WTC11 (cell line): ENCODE measurements around the gene PIK3C2G. TPM values are rescaled to one million over a fixed set of nuclear protein-coding genes. Genes with fewer than 3 reads are reported as not detected.

Source experiments
- ATAC-seq: fragments of 200-7000 bp; cut with Tn5 transposase; 2 replicates; pipeline ENCODE4 v1.10.0; 2021; ENCODE audit warnings: mild to moderate bottlenecking, moderate library complexity
- CTCF ChIA-PET: fragments of 300-600 bp; sonication (Branson Sonifier 250); formaldehyde crosslinking; loops from one replicate; lab custom pipeline; 2021; ENCODE audit warnings: antibody characterized with exemption; lab: Charles Lee
- POLR2A ChIA-PET: fragments of 350-600 bp; sonication (Branson Sonifier 250); formaldehyde crosslinking; loops from one replicate; lab custom pipeline; 2021; ENCODE audit warnings: antibody characterized with exemption; lab: Charles Lee
- DNase-seq: peaks from one replicate; pipeline ENCODE4 v3.0.0; 2021; ENCODE audit warnings: low spot score
- H3K27ac Mint-ChIP-seq: 2 replicates; pipeline ENCODE4 v1.8.0; 2021; ENCODE audit warnings: mixed read lengths
- H3K27me3 Mint-ChIP-seq: 2 replicates; pipeline ENCODE4 v1.8.0; 2021; ENCODE audit warnings: low read depth, mild to moderate bottlenecking, moderate library complexity, mixed read lengths
- H3K36me3 Mint-ChIP-seq: 2 replicates; pipeline ENCODE4 v1.8.0; 2021; ENCODE audit warnings: mixed read lengths
- H3K4me1 Mint-ChIP-seq: 2 replicates; pipeline ENCODE4 v1.8.0; 2022; ENCODE audit warnings: mixed read lengths
- H3K4me3 Mint-ChIP-seq: 2 replicates; pipeline ENCODE4 v1.8.0; 2021; ENCODE audit warnings: mild to moderate bottlenecking, moderate library complexity, mixed read lengths
- H3K9me3 Mint-ChIP-seq: 2 replicates; pipeline ENCODE4 v1.8.0; 2021; ENCODE audit warnings: mixed read lengths
- ATF2 ChIP-seq: sonication (generic); formaldehyde crosslinking; IDR thresholded peaks from 2 replicates; pipeline ENCODE4 v1.8.1; 2022; ENCODE audit warnings: low read depth, missing genetic modification reagents, borderline replicate concordance
- ESRRA ChIP-seq: sonication (generic); formaldehyde crosslinking; IDR thresholded peaks from 2 replicates; pipeline ENCODE4 v1.8.1; 2022; ENCODE audit warnings: mild to moderate bottlenecking, missing genetic modification reagents, borderline replicate concordance
- NFATC4 ChIP-seq: fragments of 250-450 bp; sonication (Bioruptor Pico); IDR thresholded peaks from 2 replicates; pipeline ENCODE4 v1.9.0; 2021; ENCODE audit warnings: mild to moderate bottlenecking
- NFE2L1 ChIP-seq: sonication (generic); formaldehyde crosslinking; IDR thresholded peaks from 2 replicates; pipeline ENCODE4 v1.8.1; 2023; ENCODE audit warnings: missing genetic modification reagents
- NR1H2 ChIP-seq: sonication (generic); formaldehyde crosslinking; IDR thresholded peaks from 2 replicates; pipeline ENCODE4 v1.9.0; 2021; ENCODE audit warnings: mild to moderate bottlenecking, moderate library complexity, missing genetic modification reagents
- USF1 ChIP-seq: sonication (generic); formaldehyde crosslinking; IDR thresholded peaks from 2 replicates; pipeline ENCODE4 v1.8.0; 2022; ENCODE audit warnings: mild to moderate bottlenecking, missing genetic modification reagents
- ZNF232 ChIP-seq: sonication (generic); formaldehyde crosslinking; IDR thresholded peaks from 2 replicates; pipeline ENCODE4 v1.8.0; 2022; ENCODE audit warnings: mild to moderate bottlenecking, missing genetic modification reagents
- ZNF281 ChIP-seq: sonication (generic); formaldehyde crosslinking; IDR thresholded peaks from 2 replicates; pipeline ENCODE4 v1.8.0; 2023; ENCODE audit warnings: mild to moderate bottlenecking, missing genetic modification reagents
- ZNF317 ChIP-seq: sonication (generic); formaldehyde crosslinking; IDR thresholded peaks from 2 replicates; pipeline ENCODE4 v1.8.1; 2023; ENCODE audit warnings: low read depth, mild to moderate bottlenecking, moderate library complexity, missing genetic modification reagents, borderline replicate concordance
- total RNA-seq: library from RNA; stranded (reverse); gene quantifications from 3 replicates; pipeline ENCODE4 v1.2.3, GENCODE V29; 2021
- TF ChIP-seq, protein P1 (sequence below): fragments of 250-450 bp; sonication (Bioruptor Pico); conservative IDR thresholded peaks from 2 replicates; pipeline ENCODE4 v1.9.0; 2021; ENCODE audit warnings: mild to moderate bottlenecking
- TF ChIP-seq, protein P2 (sequence below): sonication (generic); formaldehyde crosslinking; IDR thresholded peaks from 2 replicates; pipeline ENCODE4 v1.8.1; 2022; ENCODE audit warnings: missing genetic modification reagents, borderline replicate concordance
- TF ChIP-seq, protein P3 (sequence below): sonication (generic); formaldehyde crosslinking; IDR thresholded peaks from 2 replicates; pipeline ENCODE4 v1.8.1; 2023; ENCODE audit warnings: mild to moderate bottlenecking, missing genetic modification reagents, borderline replicate concordance
- TF ChIP-seq, protein P4 (sequence below): sonication (generic); formaldehyde crosslinking; IDR thresholded peaks from 2 replicates; pipeline ENCODE4 v1.8.0; 2022; ENCODE audit warnings: missing genetic modification reagents

The PIK3C2G gene
- total RNA-seq, 1 experiment from 2014 or later = not detected

DNA sequence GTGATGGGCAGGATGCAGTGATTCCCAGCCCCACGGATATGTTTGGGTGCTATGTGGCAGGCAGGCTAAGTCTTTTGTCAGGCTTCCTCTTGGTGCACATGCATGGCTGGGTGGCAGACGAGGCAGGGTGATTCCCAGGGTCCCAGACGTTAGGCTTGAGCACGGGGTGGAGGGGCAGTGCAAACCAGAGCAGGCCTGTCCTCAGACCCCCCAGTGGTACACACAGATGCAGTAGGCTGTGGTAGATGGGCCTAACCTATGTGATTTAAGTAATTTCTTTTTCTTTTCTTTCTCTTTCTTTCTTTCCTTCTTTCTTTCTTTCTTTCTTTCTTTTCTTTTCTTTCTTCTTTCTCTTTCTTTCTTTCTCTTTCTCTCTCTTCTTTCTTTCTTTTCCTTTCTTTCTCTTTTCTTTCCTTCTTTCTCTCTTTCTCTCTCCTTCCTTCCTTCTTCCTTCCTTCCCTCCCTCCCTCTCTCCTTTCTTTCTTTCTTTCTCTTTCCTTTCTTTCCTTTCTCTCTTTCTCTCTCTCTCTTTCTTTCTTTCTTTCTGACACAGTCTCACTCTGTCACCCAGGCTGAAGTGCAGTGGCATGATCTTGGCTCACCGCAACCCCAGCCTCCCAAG is 41.6 kb downstream of the PIK3C2G start:
- no peak for ATAC-seq
- H3K4me3 Mint-ChIP-seq = no peak overlapping the region
- CTCF ChIA-PET = no interaction called here
- peaks cover 26% of the 10 kb centered on the region for H3K9me3 Mint-ChIP-seq
- peaks cover 4% of the 10 kb centered on the region; the same call in 1 of the 2 replicates for H3K27me3 Mint-ChIP-seq
- H3K27ac Mint-ChIP-seq = no peak overlapping the region
- peaks cover 26% of the 10 kb centered on the region for H3K4me1 Mint-ChIP-seq
- no peak for DNase-seq
- POLR2A ChIA-PET = no interaction called here
- TF ChIP-seq, protein P1, sequence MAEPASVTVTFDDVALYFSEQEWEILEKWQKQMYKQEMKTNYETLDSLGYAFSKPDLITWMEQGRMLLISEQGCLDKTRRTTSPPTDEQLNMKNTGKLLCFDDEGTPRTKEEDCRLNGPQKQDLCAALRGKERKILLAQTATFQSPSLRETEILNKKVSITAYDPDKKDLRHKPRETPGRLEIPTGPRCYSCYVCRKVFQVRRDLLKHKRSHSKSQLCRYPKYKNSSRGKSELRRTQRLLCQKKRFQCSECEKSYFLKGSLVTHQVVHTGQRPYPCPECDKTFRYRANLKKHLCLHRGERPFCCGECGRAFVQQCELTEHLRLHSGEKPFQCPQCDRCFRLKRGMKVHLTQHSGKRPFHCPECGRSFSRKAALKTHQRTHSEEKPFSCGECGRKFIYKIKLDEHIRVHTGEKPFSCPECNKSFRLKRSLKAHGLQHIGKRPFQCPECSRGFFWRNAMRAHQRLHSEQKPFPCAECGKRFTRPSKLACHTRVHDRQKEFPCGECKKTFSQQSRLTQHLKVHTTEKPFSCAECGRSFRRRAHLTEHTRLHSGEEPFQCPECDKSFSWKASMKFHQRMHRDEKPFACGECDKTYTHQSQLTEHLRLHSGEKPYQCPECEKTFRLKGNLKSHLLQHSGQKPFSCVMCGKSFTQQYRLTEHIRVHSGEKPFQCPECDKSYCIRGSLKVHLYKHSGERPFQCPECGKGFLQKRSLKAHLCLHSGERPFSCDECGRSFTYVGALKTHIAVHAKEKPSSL (CRISPR knock-in tag) = no peak
- TF ChIP-seq, protein P2, sequence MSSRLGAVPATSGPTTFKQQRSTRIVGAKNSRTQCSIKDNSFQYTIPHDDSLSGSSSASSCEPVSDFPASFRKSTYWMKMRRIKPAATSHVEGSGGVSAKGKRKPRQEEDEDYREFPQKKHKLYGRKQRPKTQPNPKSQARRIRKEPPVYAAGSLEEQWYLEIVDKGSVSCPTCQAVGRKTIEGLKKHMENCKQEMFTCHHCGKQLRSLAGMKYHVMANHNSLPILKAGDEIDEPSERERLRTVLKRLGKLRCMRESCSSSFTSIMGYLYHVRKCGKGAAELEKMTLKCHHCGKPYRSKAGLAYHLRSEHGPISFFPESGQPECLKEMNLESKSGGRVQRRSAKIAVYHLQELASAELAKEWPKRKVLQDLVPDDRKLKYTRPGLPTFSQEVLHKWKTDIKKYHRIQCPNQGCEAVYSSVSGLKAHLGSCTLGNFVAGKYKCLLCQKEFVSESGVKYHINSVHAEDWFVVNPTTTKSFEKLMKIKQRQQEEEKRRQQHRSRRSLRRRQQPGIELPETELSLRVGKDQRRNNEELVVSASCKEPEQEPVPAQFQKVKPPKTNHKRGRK (CRISPR knock-in tag) = peak; percentile 84; the same call in 1 of the 2 replicates
- H3K36me3 Mint-ChIP-seq = peaks cover 18% of the 10 kb centered on the region

- ChIA-PET POLR2A (no interaction called here), CTCF (interaction anchor here (1.5 to 2.0 kb wide), 2 partner anchors 15 to 55 kb away, joined by 3 to 6 read pairs; no protein-coding TSS in a partner anchor)
- Mint-ChIP-seq H3K4me1 (peaks cover 10% of the 10 kb centered on the region), H3K27ac (no peak overlapping the region), H3K27me3 (peaks cover 4% of the 10 kb centered on the region; the same call in 1 of the 2 replicates), H3K9me3 (peaks cover 26% of the 10 kb centered on the region), H3K4me3 (no peak overlapping the region)
- ATAC-seq (no peak), DNase-seq (no peak)
- TF ChIP-seq NFATC4 (CRISPR knock-in tag) = no peak
- TF ChIP-seq ATF2 = no peak
- no peak for TF ChIP-seq NR1H2 (CRISPR knock-in tag)
- TF ChIP-seq, protein P3, sequence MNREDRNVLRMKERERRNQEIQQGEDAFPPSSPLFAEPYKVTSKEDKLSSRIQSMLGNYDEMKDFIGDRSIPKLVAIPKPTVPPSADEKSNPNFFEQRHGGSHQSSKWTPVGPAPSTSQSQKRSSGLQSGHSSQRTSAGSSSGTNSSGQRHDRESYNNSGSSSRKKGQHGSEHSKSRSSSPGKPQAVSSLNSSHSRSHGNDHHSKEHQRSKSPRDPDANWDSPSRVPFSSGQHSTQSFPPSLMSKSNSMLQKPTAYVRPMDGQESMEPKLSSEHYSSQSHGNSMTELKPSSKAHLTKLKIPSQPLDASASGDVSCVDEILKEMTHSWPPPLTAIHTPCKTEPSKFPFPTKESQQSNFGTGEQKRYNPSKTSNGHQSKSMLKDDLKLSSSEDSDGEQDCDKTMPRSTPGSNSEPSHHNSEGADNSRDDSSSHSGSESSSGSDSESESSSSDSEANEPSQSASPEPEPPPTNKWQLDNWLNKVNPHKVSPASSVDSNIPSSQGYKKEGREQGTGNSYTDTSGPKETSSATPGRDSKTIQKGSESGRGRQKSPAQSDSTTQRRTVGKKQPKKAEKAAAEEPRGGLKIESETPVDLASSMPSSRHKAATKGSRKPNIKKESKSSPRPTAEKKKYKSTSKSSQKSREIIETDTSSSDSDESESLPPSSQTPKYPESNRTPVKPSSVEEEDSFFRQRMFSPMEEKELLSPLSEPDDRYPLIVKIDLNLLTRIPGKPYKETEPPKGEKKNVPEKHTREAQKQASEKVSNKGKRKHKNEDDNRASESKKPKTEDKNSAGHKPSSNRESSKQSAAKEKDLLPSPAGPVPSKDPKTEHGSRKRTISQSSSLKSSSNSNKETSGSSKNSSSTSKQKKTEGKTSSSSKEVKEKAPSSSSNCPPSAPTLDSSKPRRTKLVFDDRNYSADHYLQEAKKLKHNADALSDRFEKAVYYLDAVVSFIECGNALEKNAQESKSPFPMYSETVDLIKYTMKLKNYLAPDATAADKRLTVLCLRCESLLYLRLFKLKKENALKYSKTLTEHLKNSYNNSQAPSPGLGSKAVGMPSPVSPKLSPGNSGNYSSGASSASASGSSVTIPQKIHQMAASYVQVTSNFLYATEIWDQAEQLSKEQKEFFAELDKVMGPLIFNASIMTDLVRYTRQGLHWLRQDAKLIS = no peak
- no peak for TF ChIP-seq ESRRA
- TF ChIP-seq, all 79 proteins: peak for 0
- peaks cover 18% of the 10 kb centered on the region for H3K36me3 Mint-ChIP-seq
These were observed 43.3 kb downstream of the PIK3C2G start for GRCh38 chr12:18304609-18305008.

- ChIA-PET POLR2A (interaction anchor here (0.5 kb wide), 1 partner anchor 25 kb away, joined by 8 read pairs; no protein-coding TSS in a partner anchor), CTCF (interaction anchor here (1.2 to 2.0 kb wide), 2 partner anchors 11 to 14 kb away, joined by 4 to 6 read pairs; no protein-coding TSS in a partner anchor)
- Mint-ChIP-seq H3K4me3 (no peak overlapping the region), H3K4me1 (no peaks in the 10 kb centered on the region), H3K36me3 (peaks cover 6% of the 10 kb centered on the region; the same call in 1 of the 2 replicates), H3K27me3 (no peaks in the 10 kb centered on the region), H3K27ac (no peak overlapping the region), H3K9me3 (peaks cover 10% of the 10 kb centered on the region)
- ATAC-seq = no peak
- DNase-seq = no peak
- TF ChIP-seq USF1 (CRISPR knock-in tag) (no peak), ZNF281 (no peak), ZNF232 (CRISPR knock-in tag) (no peak), NFE2L1 (CRISPR knock-in tag) (no peak), ZNF317 (CRISPR knock-in tag) (no peak), NR1H2 (CRISPR knock-in tag) (no peak)
- TF ChIP-seq, protein P4, sequence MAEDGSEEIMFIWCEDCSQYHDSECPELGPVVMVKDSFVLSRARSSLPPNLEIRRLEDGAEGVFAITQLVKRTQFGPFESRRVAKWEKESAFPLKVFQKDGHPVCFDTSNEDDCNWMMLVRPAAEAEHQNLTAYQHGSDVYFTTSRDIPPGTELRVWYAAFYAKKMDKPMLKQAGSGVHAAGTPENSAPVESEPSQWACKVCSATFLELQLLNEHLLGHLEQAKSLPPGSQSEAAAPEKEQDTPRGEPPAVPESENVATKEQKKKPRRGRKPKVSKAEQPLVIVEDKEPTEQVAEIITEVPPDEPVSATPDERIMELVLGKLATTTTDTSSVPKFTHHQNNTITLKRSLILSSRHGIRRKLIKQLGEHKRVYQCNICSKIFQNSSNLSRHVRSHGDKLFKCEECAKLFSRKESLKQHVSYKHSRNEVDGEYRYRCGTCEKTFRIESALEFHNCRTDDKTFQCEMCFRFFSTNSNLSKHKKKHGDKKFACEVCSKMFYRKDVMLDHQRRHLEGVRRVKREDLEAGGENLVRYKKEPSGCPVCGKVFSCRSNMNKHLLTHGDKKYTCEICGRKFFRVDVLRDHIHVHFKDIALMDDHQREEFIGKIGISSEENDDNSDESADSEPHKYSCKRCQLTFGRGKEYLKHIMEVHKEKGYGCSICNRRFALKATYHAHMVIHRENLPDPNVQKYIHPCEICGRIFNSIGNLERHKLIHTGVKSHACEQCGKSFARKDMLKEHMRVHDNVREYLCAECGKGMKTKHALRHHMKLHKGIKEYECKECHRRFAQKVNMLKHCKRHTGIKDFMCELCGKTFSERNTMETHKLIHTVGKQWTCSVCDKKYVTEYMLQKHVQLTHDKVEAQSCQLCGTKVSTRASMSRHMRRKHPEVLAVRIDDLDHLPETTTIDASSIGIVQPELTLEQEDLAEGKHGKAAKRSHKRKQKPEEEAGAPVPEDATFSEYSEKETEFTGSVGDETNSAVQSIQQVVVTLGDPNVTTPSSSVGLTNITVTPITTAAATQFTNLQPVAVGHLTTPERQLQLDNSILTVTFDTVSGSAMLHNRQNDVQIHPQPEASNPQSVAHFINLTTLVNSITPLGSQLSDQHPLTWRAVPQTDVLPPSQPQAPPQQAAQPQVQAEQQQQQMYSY (CRISPR knock-in tag) = no peak
These were observed 45.0 kb downstream of the PIK3C2G start for GRCh38 chr12:18306311-18306710.
